ENCODE measurements around the gene RERE.

GRCh38 chr1:8503842-8504241 lies 313.6 kb downstream of the RERE start:
- TF ChIP-seq CTCF (IDR thresholded peaks at IDR 0.05; ENCODE audit: poor library complexity) (no peak), EZH2 (IDR thresholded peaks at IDR 0.05; ENCODE audit: borderline replicate concordance) (no peak)

Measured in hepatocyte (in vitro differentiated cells).